GM19193 (cell line): Measurements from ENCODE around the gene SFI1.
A peak's percentile ranks its signal among the peaks of the same experiment; 100 is the strongest.

Experiments
- POLR2A ChIP-seq: IDR thresholded peaks from 4 replicates; pipeline ENCODE4 v1.6.1; 2011; ENCODE audit not compliant: insufficient read depth, insufficient read length; ENCODE audit errors: extremely low read depth

The SFI1 gene

GRCh38 chr22:31630331-31631329 is 134.3 kb downstream of the SFI1 start:
- no peak for TF ChIP-seq POLR2A

DNA sequence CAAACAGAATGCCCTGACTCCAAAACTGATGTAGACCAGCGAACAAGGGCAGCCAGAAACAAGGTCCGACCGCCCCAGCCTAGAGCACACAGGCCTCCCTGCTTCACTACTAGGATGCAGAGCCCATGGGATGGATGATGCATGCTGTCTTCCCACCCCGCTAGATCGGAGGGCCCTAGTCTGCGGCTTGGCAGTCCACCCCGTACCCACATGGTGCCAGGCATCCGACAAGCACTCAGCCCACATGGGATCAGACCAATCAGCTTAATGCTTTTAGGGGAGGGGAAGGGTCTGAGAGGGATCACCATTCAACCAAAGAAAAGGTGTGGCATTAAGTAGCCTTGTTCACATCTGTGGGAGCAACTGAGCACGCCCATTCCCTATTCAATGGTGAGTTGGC is 135.1 kb downstream of the SFI1 start:
- no peak for TF ChIP-seq POLR2A

- TF ChIP-seq POLR2A: no peak
Observed at GRCh38 chr22:31635638-31636306, 139.4 kb downstream of the SFI1 start.

- peak; percentile 59 for TF ChIP-seq POLR2A
Observed at GRCh38 chr22:31637447-31637890, 141.1 kb downstream of the SFI1 start.

GRCh38 chr22:31637891-31638618 is 141.7 kb downstream of the SFI1 start:
- TF ChIP-seq POLR2A: peak; percentile 47

DNA sequence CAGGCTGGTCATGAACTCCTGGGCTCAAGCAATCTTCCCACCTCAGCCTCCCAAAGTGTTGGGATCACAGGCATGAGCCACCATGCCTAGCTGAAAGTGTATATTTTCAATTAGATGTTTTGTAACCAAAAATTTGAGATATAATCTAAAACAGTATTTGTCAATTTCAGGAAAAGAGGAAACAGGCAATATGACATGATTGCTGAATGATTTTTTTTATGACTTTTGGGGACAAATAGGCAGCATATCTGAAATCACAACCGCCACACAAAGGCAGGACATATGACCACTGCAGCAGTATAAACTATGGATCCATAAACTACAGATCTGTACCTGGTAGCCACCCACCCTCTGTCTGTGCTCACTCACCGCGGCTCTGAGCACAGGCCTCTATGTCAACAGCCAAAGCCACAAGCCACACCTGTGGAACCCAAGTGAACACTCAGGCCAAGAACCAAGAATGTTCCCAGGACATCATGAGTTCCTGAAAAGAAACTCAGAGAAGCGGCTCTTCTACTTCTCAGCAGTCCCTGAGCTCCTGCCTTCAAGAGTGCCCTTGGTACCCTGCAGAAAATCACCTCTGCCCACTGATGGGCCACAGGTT is 143.2 kb downstream of the SFI1 start:
- TF ChIP-seq POLR2A: no peak

- no peak for TF ChIP-seq POLR2A
Observed at GRCh38 chr22:31646186-31647019, 150.1 kb downstream of the SFI1 start.

GRCh38 chr22:31647066-31647465 is 150.7 kb downstream of the SFI1 start:
- TF ChIP-seq POLR2A: no peak

DNA sequence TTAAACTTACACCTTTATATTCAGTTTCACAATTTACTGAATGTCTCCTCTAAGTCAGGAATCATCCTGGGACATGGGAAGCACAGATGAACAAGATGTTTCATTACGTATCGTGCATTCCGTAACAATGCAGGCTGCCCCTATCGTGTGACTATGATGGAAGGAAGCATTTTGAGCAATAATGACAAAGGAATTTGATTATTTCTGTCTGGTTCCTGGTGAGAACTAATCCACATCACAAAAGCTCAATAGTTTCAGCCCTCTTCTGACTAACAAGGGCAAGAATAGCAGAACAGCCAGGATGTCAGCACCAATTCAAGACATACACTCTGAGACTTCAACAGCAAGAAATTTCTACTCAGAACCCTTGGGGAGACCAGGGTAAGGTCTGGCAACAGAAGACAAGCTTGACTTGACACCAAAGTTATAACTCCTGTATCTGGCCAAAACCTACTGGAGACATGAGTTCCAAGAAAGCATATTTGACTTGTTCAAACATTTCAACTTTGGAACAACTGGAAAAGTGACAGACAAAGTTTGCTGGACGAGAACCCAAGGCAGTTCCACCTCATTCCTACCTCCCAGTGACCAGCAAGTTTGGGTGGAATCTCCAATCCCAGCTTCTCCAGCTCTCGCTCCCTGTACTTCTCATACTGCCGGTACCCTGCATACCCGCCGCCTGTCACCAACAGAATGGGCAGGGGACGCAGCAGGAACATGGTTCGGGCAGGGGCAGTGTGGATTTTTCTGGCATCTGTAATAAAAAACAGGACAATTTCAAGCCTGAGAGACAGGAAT is 151.4 kb downstream of the SFI1 start:
- no peak for TF ChIP-seq POLR2A

DNA sequence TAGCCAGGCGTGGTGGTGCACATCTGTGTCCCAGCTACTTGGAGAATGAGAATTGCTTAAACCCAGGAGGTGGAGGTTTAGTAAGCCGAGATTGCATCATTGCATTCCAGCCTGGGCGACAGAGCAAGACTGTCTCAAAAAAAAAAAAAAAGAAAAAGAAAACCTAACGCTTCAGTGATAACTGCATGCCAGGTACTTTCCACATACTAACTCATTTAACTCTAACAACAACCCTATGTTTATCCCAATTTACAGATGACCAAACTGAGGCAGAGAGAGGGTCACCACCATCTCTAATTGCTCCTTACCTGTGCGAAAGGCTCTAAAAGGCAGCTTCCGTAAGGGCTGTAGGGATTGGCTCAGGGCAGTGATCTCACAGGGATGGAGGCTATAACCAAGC is 154.1 kb downstream of the SFI1 start:
- no peak for TF ChIP-seq POLR2A

DNA sequence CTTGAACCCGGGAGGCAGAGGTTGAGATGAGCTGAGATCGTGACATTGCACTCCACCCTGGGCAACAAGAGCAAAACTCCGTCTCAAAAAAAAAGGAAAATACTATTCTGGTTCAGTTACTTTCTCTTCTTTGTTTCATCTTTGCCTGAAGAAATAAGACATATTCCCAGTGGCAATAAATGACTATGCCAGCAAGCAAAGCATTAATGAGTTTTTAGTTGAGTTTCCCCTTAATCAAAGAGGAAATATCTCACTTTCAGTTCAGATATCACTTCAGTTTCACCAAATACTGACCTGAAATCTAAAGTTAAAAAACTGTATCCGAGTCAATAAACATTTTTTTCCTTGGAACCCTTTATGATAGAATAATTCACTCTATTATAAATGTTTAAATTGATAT is 155.3 kb downstream of the SFI1 start:
- TF ChIP-seq POLR2A: no peak

DNA sequence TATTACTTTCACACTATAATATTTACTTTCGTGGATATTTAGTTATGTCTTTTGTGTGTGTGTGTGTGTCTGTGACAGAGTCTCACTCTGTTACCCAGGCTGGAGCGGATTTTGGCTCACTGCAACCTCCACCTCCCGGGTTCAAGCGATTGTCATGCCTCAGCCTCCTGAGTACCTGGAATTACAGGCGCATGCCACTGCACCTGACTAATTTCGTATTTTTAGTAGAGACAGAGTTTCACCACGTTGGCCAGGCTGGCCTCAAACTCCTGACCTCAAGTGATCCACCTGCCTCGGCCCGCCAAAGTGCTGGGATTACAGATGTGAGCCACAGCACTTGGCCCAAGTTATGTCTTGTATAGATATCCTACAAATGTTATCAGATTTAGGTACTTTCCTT is 155.8 kb downstream of the SFI1 start:
- TF ChIP-seq POLR2A: no peak
